BJ (cell line): ENCODE data around the gene KAT7. TPM values are rescaled to one million over a fixed set of nuclear protein-coding genes. Genes with fewer than 3 reads are reported as not detected.
A peak's percentile ranks its signal among the peaks of the same experiment; 100 is the strongest.

Source experiments
- CTCF ChIA-PET: fragments of 350-600 bp; formaldehyde crosslinking; extraction: SDS; loops from one replicate; lab custom pipeline; 2021; ENCODE audit warnings: antibody characterized with exemption, inconsistent platforms; lab: Yijun Ruan, JAX
- POLR2A ChIA-PET: fragments of 300-600 bp; sonication (Branson Sonifier 250); formaldehyde crosslinking; extraction: SDS; loops from one replicate; lab custom pipeline; 2021; ENCODE audit warnings: antibody characterized with exemption; lab: Charles Lee
- DNase-seq: peaks from one replicate; pipeline ENCODE4 v3.0.0-alpha.2; 2011; ENCODE audit warnings: low read depth
- H3K27me3 ChIP-seq: 2 replicates; pipeline ENCODE4 v1.6.0; 2011; ENCODE audit warnings: low read length; ENCODE audit not compliant: control insufficient read depth, insufficient read depth
- H3K36me3 ChIP-seq: 2 replicates; pipeline ENCODE4 v1.5.1; 2011; ENCODE audit warnings: low read length; ENCODE audit not compliant: control insufficient read depth, insufficient read depth
- H3K4me3 ChIP-seq: 2 replicates; pipeline ENCODE4 v1.5.1; 2011; ENCODE audit warnings: low read depth, mild to moderate bottlenecking, control low read depth, low read length
- CTCF ChIP-seq: IDR thresholded peaks from 2 replicates; pipeline ENCODE4 v1.5.1; 2011; ENCODE audit warnings: low read depth, mild to moderate bottlenecking, control low read depth, inconsistent platforms, low read length, moderate library complexity; ENCODE audit not compliant: insufficient read depth
- polyA plus RNA-seq: library from polyadenylated mRNA; depleted of rRNA; stranded (reverse); fragments of >200 nt; gene quantifications from 2 replicates; pipeline ENCODE4 v1.2.3, GENCODE V29; 2011

The KAT7 gene
- polyA plus RNA-seq, 1 experiment = 23.0 TPM

GRCh38 chr17:49846938-49847712, 58.6 kb downstream of the KAT7 start:
- no peaks in the 10 kb centered on the region for H3K36me3 ChIP-seq
- no peak for TF ChIP-seq CTCF
- no peaks in the 10 kb centered on the region for H3K27me3 ChIP-seq
- POLR2A ChIA-PET = no interaction called here
- no peak overlapping the region for H3K4me3 ChIP-seq
- DNase-seq = no peak
- CTCF ChIA-PET = interaction anchor here (3.7 kb wide), 1 partner anchor 151 kb away, joined by 17 read pairs; no protein-coding TSS in a partner anchor

- H3K27me3 ChIP-seq = peaks cover 3% of the 10 kb centered on the region
- DNase-seq = no peak
- no peaks in the 10 kb centered on the region for H3K36me3 ChIP-seq
- TF ChIP-seq CTCF = no peak
- ChIA-PET POLR2A (no interaction called here), CTCF (interaction anchor here (1.6 to 3.7 kb wide), 3 partner anchors 147 to 278 kb away, joined by 4 to 17 read pairs (median 12); partner anchors contain the start of gene DLX3)
- no peak within 1 kb of the TSS for H3K4me3 ChIP-seq
These were observed 59.6 kb downstream of the KAT7 start, which contains the start of gene TAC4 for GRCh38 chr17:49848019-49848473. TAC4 (minus strand) TSS chr17:49848069; CDS start chr17:49848017, 52 bp downstream.

- TF ChIP-seq CTCF = no peak
- ChIA-PET POLR2A (no interaction called here), CTCF (interaction anchor here (1.6 to 3.7 kb wide), 5 partner anchors 11 to 292 kb away, joined by 4 to 17 read pairs (median 9); partner anchors contain the start of gene DLX3)
- Histone ChIP-seq H3K27me3 (peaks cover 3% of the 10 kb centered on the region), H3K36me3 (no peaks in the 10 kb centered on the region), H3K4me3 (no peak overlapping the region)
- DNase-seq = no peak
These were observed 60.3 kb downstream of the KAT7 start for GRCh38 chr17:49848739-49849138.

GRCh38 chr17:49850218-49850610, 61.7 kb downstream of the KAT7 start:
- Histone ChIP-seq H3K36me3 (no peaks in the 10 kb centered on the region), H3K27me3 (peaks cover 10% of the 10 kb centered on the region), H3K4me3 (no peak overlapping the region)
- no peak for TF ChIP-seq CTCF
- CTCF ChIA-PET = interaction anchor here (0.7 to 2.4 kb wide), 6 partner anchors 9 to 293 kb away, joined by 3 to 12 read pairs (median 8); no protein-coding TSS in a partner anchor
- POLR2A ChIA-PET = no interaction called here
- DNase-seq = no peak

- Histone ChIP-seq H3K27me3 (peaks cover 10% of the 10 kb centered on the region), H3K4me3 (peak overlapping the region; percentile 38), H3K36me3 (no peaks in the 10 kb centered on the region)
- DNase-seq = no peak
- no peak for TF ChIP-seq CTCF
- CTCF ChIA-PET = interaction anchor here (0.7 to 3.8 kb wide), 17 partner anchors 9 to 294 kb away, joined by 3 to 41 read pairs (median 5); no protein-coding TSS in a partner anchor
- POLR2A ChIA-PET = no interaction called here
These were observed 62.4 kb downstream of the KAT7 start for GRCh38 chr17:49850772-49851386.
